Stimulated activated CD4-positive, alpha-beta T cell treated with anti-CD3 and anti-CD28 coated beads, Interleukin-2, amount 100 ng/mL, for 48 hours (primary cell): ENCODE measurements around the gene SPAG16.

Experiments
- DNase-seq, 2 donors: peaks; one replicate each; pipeline ENCODE4 v3.0.0-alpha.2; 2020

SPAG16 gene

DNA sequence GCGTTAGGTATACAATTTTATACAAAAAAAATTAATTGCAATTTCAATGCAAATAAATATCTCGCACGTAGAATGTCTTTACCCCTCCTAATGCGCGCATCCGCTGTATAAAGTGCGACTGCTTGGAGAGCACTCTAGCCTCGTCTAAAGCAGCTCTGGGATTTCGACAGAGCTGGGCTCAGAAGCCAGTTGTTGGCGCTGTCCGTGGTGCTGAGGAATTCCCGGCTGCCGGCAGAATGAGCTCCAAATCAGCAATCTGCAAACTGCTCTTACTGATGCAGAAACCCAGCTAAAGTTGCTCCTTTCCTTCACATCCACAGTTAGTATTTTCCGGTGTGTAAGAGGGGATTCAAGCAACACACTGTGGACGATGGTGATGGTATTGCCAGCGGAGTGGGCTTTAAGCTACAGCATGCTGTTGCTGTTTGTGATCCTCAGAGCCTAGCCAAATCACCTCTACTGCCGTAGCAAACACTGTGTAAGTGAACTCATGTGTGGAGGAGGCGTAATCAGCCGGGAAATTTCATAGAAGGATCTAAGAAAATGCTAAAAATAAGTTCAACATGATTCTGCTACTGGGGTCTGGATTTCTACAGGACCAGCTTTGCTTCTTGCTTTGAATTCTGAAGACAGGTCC, 1126.8 kb downstream of the SPAG16 start, which contains the start of gene VWC2L:
TSS of gene VWC2L (plus strand) at position 137 of the 637 bp plus-strand sequence. CDS start 3,140 bp downstream, outside the sequence.
- peak; percentile 4 to 27 for DNase-seq

DNA sequence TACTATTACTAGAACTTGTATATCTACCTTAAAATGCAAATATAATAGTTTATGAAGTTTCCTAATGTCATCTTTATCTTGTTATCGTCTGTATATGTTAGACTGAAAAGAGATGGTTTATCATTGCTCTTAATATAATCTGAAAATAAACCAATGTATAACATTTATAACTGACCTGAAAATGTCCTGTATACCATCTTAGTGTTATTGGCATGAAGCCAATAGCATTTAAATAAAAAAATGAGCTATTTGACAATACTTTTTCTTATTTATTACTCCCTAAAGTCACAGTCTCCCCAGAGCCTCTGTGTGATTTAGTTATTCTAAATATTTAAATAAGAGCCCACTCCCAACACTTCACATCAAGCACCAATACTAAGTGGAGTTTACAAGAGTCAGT, 1128.4 kb downstream of the SPAG16 start:
- DNase-seq: no peak

DNA sequence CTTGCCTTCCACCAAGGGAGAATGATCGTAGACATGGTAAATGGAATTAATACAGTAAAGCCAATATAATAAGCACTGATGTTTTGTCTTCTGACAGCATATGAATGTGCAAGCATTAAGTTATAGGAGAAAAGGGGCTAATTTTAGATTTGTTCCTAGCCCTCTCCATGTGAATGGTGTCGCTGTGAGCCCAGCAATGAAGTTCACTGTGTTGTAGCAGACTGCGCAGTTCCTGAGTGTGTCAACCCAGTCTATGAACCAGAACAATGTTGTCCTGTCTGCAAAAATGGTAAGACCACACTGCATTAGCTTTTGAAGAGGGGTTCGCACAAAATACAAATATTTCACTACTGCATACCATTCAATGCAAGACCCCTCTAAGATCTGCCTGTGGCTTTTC, 1152.2 kb downstream of the SPAG16 start:
- DNase-seq: no peak

DNA sequence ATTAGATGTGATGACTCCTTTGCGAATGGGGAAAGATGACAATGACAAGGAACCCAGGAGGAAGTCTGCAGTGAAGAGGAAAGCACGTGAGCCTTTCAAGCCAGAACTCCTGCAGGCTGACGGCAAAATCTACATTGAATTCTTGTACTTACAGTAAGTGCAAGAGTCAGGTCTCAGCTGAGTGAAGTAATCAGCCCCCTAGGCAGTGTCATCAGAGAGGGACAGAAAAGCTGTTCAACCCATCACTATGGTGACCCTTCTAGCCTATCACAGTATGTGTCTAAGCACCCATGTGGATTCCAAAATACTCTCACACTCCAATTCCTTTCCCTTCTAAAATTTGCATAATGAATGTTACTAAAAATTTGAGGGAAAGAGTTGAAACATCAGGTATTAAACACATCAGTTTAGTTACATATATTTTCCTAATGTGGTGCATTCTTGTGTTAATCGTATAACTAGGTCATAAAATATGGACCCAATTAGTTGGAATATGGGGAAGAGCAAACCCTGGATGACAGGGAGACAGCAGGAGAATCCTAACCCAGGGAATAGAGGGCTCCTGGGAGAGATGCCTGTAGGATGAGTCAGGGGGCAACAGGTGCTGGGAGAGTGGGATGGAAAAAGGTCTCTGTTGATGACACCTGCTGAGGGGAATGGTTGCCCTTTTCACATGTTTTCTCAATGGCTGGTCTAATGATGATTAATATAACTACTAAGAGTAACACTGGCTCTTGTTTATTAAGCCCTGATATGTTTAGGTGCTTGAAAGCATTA, 1166.0 kb downstream of the SPAG16 start:
- DNase-seq: no peak

DNA sequence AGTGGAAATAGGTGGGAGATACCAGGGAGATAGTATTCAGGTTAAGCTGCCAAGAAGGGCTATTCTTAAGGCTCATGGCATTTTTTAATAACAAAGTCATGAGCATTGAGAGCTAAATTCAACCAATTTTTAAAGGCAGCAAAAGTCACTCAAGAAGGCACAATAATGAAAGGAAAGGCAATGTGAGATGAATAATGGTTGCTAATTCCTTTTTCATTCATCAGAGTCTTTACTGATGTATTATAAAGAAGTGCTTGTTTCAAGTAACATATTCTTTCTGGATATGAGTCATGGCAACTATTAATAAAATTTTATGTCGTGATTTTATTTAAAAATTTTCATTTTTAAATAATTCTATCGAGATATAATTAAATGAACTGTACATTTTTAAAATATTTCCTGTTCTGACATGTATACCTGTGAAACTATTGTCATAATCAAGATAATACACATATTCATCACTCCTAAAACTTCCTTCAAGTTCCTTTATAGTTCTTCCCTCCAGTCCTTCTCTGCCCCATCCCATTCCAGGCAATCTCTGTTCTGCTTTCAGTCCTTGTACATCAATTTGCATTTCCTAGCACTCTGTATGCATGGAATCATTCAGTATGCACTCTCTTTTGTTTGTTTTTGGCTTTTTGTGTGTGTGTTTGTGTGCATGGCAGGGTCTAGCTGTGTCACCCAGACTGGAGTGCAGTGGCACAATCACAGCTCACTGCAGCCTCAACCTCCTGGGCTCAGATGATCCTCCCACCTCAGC, 1167.4 kb downstream of the SPAG16 start:
- no peak for DNase-seq
